IPS-18a (cell line): ENCODE data around the gene IZUMO1.
A peak's percentile ranks its signal among the peaks of the same experiment; 100 is the strongest.
"Not testable (repeated sequence)": the region's sequence is repeated elsewhere in the genome, so short reads cannot be mapped to it uniquely, and the experiment has no call there.

Experiments
- H3K27ac ChIP-seq: one replicate; pipeline ENCODE4 v1.5.1; 2013; ENCODE audit warnings: low read length
- H3K27me3 ChIP-seq: one replicate; pipeline ENCODE4 v1.6.1; 2013; ENCODE audit warnings: mild to moderate bottlenecking, low read length; ENCODE audit not compliant: control insufficient read depth, insufficient read depth
- H3K36me3 ChIP-seq: one replicate; pipeline ENCODE4 v1.6.1; 2013; ENCODE audit warnings: low read depth, low read length; ENCODE audit not compliant: control insufficient read depth
- H3K4me1 ChIP-seq: one replicate; pipeline ENCODE4 v1.6.1; 2013; ENCODE audit warnings: low read depth, low read length; ENCODE audit not compliant: control insufficient read depth
- H3K4me3 ChIP-seq: one replicate; pipeline ENCODE4 v1.5.1; 2013; ENCODE audit warnings: low read length
- H3K9ac ChIP-seq: one replicate; pipeline ENCODE4 v1.6.1; 2013; ENCODE audit warnings: mild to moderate bottlenecking, low read length, moderate library complexity
- H3K9me3 ChIP-seq: one replicate; pipeline ENCODE4 v1.6.1; 2013; ENCODE audit warnings: low read depth, low read length; ENCODE audit not compliant: control insufficient read depth

IZUMO1 gene

DNA sequence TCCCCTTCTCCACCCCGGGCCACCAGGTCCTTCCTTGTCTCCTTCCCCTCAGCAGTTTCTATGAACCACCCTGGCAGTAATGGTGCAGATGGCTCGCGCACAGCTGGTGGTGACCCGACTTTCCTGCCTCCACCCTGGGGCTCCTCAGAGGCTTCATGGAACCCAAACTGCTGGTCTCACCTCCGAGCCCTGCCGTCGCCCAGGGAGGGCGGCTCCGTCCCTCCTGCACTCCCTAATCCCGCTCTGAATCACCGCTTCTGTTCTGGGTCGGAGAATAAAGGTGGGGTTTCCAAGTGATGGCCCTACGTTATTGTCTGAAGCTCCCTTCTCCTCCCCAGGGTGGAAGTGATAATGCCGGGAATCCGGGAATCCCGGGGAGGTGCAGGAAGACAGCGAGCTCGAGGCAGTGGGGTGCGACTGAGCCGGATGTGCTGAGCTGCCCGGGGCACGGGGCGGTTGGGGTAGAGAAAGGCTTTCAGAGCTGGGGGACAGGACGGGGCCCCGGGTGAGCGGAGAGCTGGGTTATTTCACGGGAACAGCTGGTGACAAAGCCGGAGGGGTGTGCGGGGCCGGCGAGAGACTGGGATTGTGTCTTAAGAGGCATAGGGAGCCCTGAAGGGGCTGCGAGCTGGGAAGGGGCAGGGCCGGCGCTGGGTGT is 50.2 kb downstream of the IZUMO1 start:
- Histone ChIP-seq H3K36me3 (no peaks in the 10 kb centered on the region), H3K9me3 (no peaks in the 10 kb centered on the region), H3K9ac (peak overlapping the region; percentile 41), H3K4me1 (no peaks in the 10 kb centered on the region), H3K27ac (no peak overlapping the region), H3K27me3 (peaks cover 7% of the 10 kb centered on the region), H3K4me3 (peak overlapping the region; percentile 84)

DNA sequence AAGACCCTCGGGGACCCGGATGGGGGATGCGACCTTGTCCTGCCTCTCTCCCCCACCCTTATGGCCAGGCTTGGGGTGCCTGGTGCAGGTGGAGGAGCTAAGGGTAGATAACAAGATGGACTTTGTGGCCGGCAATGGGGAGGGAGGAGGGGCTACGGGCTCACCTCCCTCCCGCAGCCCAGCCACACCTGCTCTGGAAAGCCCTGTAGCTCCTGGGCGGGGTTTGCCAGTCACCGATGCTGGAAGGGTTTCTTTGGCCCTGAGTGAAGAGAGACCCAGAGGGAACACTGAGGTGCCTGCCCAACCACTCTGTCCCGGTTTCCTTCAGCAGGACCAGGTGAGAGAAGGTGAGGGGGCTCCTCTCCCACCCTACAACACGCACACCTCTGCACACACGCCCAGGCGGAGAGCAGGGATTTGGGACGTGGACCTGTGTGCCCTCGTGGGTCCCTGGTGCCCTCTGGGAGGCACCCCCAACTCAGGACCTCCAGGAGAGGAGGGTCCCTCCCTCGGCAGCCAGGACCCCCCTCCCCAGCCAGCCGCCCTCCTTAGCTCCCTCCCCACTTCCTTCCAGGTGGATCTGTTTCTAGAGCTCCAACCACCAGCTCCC is 50.9 kb downstream of the IZUMO1 start, which contains the start of gene FUT2:
Gene FUT2 (plus strand): TSS at position 229 of the 610 bp plus-strand sequence. CDS start 6,986 bp downstream, outside the sequence.
- Histone ChIP-seq H3K27me3 (peaks cover 7% of the 10 kb centered on the region), H3K27ac (peak within 1 kb of the TSS; percentile 18), H3K9ac (peak within 1 kb of the TSS; percentile 41), H3K36me3 (no peaks in the 10 kb centered on the region), H3K4me3 (peak within 1 kb of the TSS; percentile 84), H3K9me3 (no peaks in the 10 kb centered on the region), H3K4me1 (no peaks in the 10 kb centered on the region)

DNA sequence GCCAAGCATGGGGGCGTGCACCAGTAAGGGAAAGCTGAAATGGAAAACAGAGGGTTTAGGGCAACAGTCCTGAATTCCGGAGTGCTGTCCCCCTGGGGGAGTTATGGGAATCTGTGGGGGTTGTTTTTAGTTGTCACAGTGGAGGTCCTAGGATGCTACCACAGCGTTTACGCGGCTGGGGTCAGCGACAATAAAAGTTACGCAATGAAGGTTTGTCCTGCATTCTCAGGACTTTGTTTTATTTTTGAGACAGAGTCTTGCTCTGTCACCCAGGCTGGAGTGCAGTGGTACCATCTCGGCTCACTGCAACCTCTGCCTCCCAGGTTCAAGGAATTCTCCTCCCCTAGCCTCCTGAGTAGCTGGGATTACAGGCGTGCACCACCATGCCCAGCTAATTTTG is 53.1 kb downstream of the IZUMO1 start:
- H3K9me3 ChIP-seq, H3K4me1 ChIP-seq, H3K27me3 ChIP-seq, H3K27ac ChIP-seq, H3K9ac ChIP-seq, H3K36me3 ChIP-seq, H3K4me3 ChIP-seq: not testable (repeated sequence)
